Nephron (organoid): Measurements from ENCODE around the gene ZFP36L1.

Experiments used
- H3K27ac Mint-ChIP-seq, 3 experiments: 2 replicates each; pipeline ENCODE4 v1.8.0; 2020; ENCODE audit warnings: mixed read lengths in 3 of 3, mild to moderate bottlenecking in 2 of 3, moderate library complexity in 1 of 3
- H3K27me3 Mint-ChIP-seq: 2 replicates; pipeline ENCODE4 v1.8.0; 2021; ENCODE audit warnings: low read depth, mild to moderate bottlenecking, moderate library complexity, mixed read lengths
- H3K36me3 Mint-ChIP-seq: 2 replicates; pipeline ENCODE4 v1.8.0; 2020; ENCODE audit warnings: low read depth, mixed read lengths
- H3K4me1 Mint-ChIP-seq: 2 replicates; pipeline ENCODE4 v1.8.0; 2020; ENCODE audit warnings: mixed read lengths
- H3K4me3 Mint-ChIP-seq, 3 experiments: 2 replicates each; pipeline ENCODE4 v1.8.0; 2020; ENCODE audit warnings: mild to moderate bottlenecking in 3 of 3, mixed read lengths in 3 of 3, moderate library complexity in 2 of 3
- H3K9me3 Mint-ChIP-seq: 2 replicates; pipeline ENCODE4 v1.8.0; 2020; ENCODE audit warnings: mixed read lengths
- CTCF ChIP-seq, 3 experiments: fragments of 200-600 bp; sonication (generic); IDR thresholded peaks; one replicate each; pipeline ENCODE4 v1.5.0; 2021; ENCODE audit warnings: antibody characterized with exemption in 3 of 3; ENCODE audit not compliant: unreplicated experiment in 3 of 3

ZFP36L1 gene

GRCh38 chr14:68810173-68811153 is 17.6 kb upstream of the ZFP36L1 start:
- Mint-ChIP-seq H3K27me3 (peaks cover 7% of the 10 kb centered on the region), H3K9me3 (peaks cover 12% of the 10 kb centered on the region), H3K4me3 (no peak overlapping the region), H3K36me3 (peaks cover 16% of the 10 kb centered on the region), H3K27ac (peak overlapping the region; percentile 68 to 100 (median 92)), H3K4me1 (peaks cover 94% of the 10 kb centered on the region)
- TF ChIP-seq CTCF (IDR thresholded peaks at IDR 0.05; ENCODE audit: unreplicated experiment in 3 of 3), result no peak

GRCh38 chr14:68809524-68809923 is 16.7 kb upstream of the ZFP36L1 start:
- H3K9me3 Mint-ChIP-seq, result peaks cover 21% of the 10 kb centered on the region
- no peak for TF ChIP-seq CTCF (IDR thresholded peaks at IDR 0.05; ENCODE audit: unreplicated experiment in 3 of 3)
- H3K27ac Mint-ChIP-seq, result peak overlapping the region; percentile 79 to 100 (median 94)
- H3K4me3 Mint-ChIP-seq, result no peak overlapping the region
- H3K27me3 Mint-ChIP-seq, result peaks cover 7% of the 10 kb centered on the region
- peaks cover 22% of the 10 kb centered on the region for H3K36me3 Mint-ChIP-seq
- peaks cover 91% of the 10 kb centered on the region for H3K4me1 Mint-ChIP-seq

GRCh38 chr14:68808696-68809480 is 16.0 kb upstream of the ZFP36L1 start:
- peak overlapping the region; percentile 79 to 100 (median 94) for H3K27ac Mint-ChIP-seq
- peak overlapping the region in 1 of 3 experiments; percentile 6 for H3K4me3 Mint-ChIP-seq
- TF ChIP-seq CTCF (IDR thresholded peaks at IDR 0.05; ENCODE audit: unreplicated experiment in 3 of 3), result no peak
- H3K27me3 Mint-ChIP-seq, result peaks cover 7% of the 10 kb centered on the region
- peaks cover 25% of the 10 kb centered on the region for H3K9me3 Mint-ChIP-seq
- H3K4me1 Mint-ChIP-seq, result peaks cover 85% of the 10 kb centered on the region
- H3K36me3 Mint-ChIP-seq, result peaks cover 26% of the 10 kb centered on the region

- TF ChIP-seq CTCF (IDR thresholded peaks at IDR 0.05; ENCODE audit: unreplicated experiment in 3 of 3), result no peak
- Mint-ChIP-seq H3K27me3 (peaks cover 7% of the 10 kb centered on the region), H3K4me3 (peak overlapping the region in 1 of 3 experiments; percentile 63), H3K36me3 (peaks cover 31% of the 10 kb centered on the region), H3K4me1 (peaks cover 76% of the 10 kb centered on the region), H3K27ac (peak overlapping the region; percentile 91 to 100 (median 98)), H3K9me3 (peaks cover 32% of the 10 kb centered on the region)
Observed at GRCh38 chr14:68807987-68808386, 15.1 kb upstream of the ZFP36L1 start.

GRCh38 chr14:68807148-68807600 is 14.3 kb upstream of the ZFP36L1 start:
- H3K9me3 Mint-ChIP-seq, result peaks cover 35% of the 10 kb centered on the region
- no peak for TF ChIP-seq CTCF (IDR thresholded peaks at IDR 0.05; ENCODE audit: unreplicated experiment in 3 of 3)
- H3K27ac Mint-ChIP-seq, result peak overlapping the region; percentile 91 to 100 (median 98)
- H3K27me3 Mint-ChIP-seq, result peaks cover 7% of the 10 kb centered on the region
- H3K4me1 Mint-ChIP-seq, result peaks cover 70% of the 10 kb centered on the region
- peak overlapping the region in 2 of 3 experiments; percentile 18 to 63 for H3K4me3 Mint-ChIP-seq
- peaks cover 33% of the 10 kb centered on the region for H3K36me3 Mint-ChIP-seq
